H1 (cell line): ENCODE data around the gene DOP1A. TPM values are rescaled to one million over a fixed set of nuclear protein-coding genes. Genes with fewer than 3 reads are reported as not detected.

Source experiments
- CBX8 ChIP-seq: fragments of 300-800, 300-1000 bp; sonication (generic); IDR thresholded peaks from 2 replicates; pipeline ENCODE4 v1.7.1; 2016; ENCODE audit warnings: low read depth, low read length, borderline replicate concordance
- CTBP2 ChIP-seq: IDR thresholded peaks from 2 replicates; pipeline ENCODE4 v1.7.0; 2011; ENCODE audit warnings: borderline replicate concordance, mild to moderate bottlenecking, moderate library complexity, mixed read lengths, low read length; ENCODE audit not compliant: insufficient read depth, insufficient read length
- KDM1A ChIP-seq: fragments of 200-600, 300-600 bp; sonication (generic); IDR thresholded peaks from 2 replicates; pipeline ENCODE4 v1.7.1; 2016; ENCODE audit warnings: mild to moderate bottlenecking, low read length, borderline replicate concordance
- KDM5A ChIP-seq: fragments of 200-600 bp; IDR thresholded peaks from 2 replicates; pipeline ENCODE4 v1.7.1; 2012; ENCODE audit warnings: mild to moderate bottlenecking, low read length, inconsistent platforms, mixed read lengths
- SRF ChIP-seq: IDR thresholded peaks from 2 replicates; pipeline ENCODE4 v1.6.1; 2011; ENCODE audit warnings: mild to moderate bottlenecking, low read depth, low read length, moderate library complexity
- ZNF274 ChIP-seq: IDR thresholded peaks from 2 replicates; pipeline ENCODE4 v1.7.0; 2012; ENCODE audit warnings: low read length, borderline replicate concordance; ENCODE audit errors: extremely low read depth
- polyA plus RNA-seq, 7 experiments: library from polyadenylated mRNA; depleted of rRNA in 3 of 7; stranded (reverse) in 5 of 7; unstranded in 2 of 7; fragments of >200 nt in 5 of 7; fragments of 200-250 nt in 2 of 7; gene quantifications; 1 replicate in 5 of 7; 2 replicates in 1 of 7; 4 replicates in 1 of 7; pipeline versions ENCODE4 v1.2.1 to v1.2.3, GENCODE V29; 2011 to 2013; ENCODE audit warnings: missing spikeins in 2 of 7, mixed read lengths in 2 of 7
- total RNA-seq: library from RNA; stranded (reverse); fragmentation: NEBNext Ultra II Directional; extraction: Animal tissue kit (Norgen Biotek cat#: 25700); gene quantifications from 2 replicates; pipeline ENCODE4 v1.2.1, GENCODE V29; 2021
- TF ChIP-seq, protein P1 (sequence below): fragments of 300-600 bp; sonication (generic); IDR thresholded peaks from 2 replicates; pipeline ENCODE4 v1.7.1; 2012; ENCODE audit warnings: low read length, moderate library complexity, mild to moderate bottlenecking, inconsistent platforms; ENCODE audit not compliant: insufficient replicate concordance
- TF ChIP-seq, protein P2 (sequence below): IDR thresholded peaks from 2 replicates; pipeline ENCODE4 v1.6.1; 2011; ENCODE audit warnings: low read depth, mild to moderate bottlenecking, low read length; ENCODE audit not compliant: insufficient read depth

The DOP1A gene
- total and polyA plus RNA-seq, 2 of the 8 experiments (the other 6 are each of a cell fraction or from before 2014, with no cell fraction given), result 7.5 to 14.7 TPM

DNA sequence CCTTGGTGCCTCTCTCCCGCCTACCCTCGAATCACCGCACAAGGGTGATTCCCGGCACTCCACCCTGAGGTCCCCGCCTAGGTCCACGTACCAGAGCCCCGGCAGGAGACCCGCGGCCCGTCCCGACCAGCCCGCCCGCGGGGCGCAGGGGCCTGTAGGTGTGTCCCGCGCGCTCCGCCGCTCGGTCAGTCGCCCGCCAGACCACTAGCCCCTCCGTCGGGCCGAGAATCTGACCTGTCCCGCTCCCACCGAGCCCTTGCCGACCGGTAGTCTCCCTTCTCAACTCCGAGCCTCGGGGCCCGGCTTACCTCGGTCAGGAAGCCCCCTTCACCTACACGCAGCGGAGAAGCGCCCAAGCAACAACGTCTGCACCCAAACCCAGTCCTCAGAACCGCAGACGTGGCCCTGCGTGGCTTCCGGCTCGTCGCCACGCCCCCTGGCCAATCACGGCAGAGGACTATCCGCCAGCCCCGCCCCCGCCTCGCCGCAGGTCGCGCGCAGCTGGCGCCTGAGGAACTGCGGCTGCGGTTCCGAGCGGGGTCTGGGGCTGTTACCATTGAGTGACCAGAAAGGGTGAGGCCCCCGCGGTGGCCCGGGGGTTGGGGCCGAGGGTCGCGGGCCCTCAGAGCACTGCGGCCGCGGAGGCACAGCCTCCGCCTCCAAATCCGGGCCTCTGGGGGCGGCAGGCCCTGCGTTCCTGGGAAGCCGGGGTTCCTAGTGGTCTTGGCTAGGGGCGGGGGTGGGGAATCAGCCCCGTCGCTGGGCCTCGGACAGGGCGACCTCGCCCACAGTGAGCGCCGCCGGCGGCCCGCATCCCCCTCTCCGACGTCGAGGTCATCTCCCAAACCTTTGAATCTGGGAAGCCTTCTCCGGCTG lies 125.6 kb downstream of the DOP1A start, which contains the start of the genes PGM3 and RWDD2A (continued):
- TF ChIP-seq, protein P1, sequence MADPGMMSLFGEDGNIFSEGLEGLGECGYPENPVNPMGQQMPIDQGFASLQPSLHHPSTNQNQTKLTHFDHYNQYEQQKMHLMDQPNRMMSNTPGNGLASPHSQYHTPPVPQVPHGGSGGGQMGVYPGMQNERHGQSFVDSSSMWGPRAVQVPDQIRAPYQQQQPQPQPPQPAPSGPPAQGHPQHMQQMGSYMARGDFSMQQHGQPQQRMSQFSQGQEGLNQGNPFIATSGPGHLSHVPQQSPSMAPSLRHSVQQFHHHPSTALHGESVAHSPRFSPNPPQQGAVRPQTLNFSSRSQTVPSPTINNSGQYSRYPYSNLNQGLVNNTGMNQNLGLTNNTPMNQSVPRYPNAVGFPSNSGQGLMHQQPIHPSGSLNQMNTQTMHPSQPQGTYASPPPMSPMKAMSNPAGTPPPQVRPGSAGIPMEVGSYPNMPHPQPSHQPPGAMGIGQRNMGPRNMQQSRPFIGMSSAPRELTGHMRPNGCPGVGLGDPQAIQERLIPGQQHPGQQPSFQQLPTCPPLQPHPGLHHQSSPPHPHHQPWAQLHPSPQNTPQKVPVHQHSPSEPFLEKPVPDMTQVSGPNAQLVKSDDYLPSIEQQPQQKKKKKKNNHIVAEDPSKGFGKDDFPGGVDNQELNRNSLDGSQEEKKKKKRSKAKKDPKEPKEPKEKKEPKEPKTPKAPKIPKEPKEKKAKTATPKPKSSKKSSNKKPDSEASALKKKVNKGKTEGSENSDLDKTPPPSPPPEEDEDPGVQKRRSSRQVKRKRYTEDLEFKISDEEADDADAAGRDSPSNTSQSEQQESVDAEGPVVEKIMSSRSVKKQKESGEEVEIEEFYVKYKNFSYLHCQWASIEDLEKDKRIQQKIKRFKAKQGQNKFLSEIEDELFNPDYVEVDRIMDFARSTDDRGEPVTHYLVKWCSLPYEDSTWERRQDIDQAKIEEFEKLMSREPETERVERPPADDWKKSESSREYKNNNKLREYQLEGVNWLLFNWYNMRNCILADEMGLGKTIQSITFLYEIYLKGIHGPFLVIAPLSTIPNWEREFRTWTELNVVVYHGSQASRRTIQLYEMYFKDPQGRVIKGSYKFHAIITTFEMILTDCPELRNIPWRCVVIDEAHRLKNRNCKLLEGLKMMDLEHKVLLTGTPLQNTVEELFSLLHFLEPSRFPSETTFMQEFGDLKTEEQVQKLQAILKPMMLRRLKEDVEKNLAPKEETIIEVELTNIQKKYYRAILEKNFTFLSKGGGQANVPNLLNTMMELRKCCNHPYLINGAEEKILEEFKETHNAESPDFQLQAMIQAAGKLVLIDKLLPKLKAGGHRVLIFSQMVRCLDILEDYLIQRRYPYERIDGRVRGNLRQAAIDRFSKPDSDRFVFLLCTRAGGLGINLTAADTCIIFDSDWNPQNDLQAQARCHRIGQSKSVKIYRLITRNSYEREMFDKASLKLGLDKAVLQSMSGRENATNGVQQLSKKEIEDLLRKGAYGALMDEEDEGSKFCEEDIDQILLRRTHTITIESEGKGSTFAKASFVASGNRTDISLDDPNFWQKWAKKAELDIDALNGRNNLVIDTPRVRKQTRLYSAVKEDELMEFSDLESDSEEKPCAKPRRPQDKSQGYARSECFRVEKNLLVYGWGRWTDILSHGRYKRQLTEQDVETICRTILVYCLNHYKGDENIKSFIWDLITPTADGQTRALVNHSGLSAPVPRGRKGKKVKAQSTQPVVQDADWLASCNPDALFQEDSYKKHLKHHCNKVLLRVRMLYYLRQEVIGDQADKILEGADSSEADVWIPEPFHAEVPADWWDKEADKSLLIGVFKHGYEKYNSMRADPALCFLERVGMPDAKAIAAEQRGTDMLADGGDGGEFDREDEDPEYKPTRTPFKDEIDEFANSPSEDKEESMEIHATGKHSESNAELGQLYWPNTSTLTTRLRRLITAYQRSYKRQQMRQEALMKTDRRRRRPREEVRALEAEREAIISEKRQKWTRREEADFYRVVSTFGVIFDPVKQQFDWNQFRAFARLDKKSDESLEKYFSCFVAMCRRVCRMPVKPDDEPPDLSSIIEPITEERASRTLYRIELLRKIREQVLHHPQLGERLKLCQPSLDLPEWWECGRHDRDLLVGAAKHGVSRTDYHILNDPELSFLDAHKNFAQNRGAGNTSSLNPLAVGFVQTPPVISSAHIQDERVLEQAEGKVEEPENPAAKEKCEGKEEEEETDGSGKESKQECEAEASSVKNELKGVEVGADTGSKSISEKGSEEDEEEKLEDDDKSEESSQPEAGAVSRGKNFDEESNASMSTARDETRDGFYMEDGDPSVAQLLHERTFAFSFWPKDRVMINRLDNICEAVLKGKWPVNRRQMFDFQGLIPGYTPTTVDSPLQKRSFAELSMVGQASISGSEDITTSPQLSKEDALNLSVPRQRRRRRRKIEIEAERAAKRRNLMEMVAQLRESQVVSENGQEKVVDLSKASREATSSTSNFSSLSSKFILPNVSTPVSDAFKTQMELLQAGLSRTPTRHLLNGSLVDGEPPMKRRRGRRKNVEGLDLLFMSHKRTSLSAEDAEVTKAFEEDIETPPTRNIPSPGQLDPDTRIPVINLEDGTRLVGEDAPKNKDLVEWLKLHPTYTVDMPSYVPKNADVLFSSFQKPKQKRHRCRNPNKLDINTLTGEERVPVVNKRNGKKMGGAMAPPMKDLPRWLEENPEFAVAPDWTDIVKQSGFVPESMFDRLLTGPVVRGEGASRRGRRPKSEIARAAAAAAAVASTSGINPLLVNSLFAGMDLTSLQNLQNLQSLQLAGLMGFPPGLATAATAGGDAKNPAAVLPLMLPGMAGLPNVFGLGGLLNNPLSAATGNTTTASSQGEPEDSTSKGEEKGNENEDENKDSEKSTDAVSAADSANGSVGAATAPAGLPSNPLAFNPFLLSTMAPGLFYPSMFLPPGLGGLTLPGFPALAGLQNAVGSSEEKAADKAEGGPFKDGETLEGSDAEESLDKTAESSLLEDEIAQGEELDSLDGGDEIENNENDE, result no peak
- TF ChIP-seq KDM1A, result no peak
- TF ChIP-seq ZNF274, result no peak
- TF ChIP-seq, protein P2, sequence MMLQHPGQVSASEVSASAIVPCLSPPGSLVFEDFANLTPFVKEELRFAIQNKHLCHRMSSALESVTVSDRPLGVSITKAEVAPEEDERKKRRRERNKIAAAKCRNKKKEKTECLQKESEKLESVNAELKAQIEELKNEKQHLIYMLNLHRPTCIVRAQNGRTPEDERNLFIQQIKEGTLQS, result no peak
- no peak for TF ChIP-seq CTBP2
- TF ChIP-seq KDM5A, result no peak
- no peak for TF ChIP-seq SRF
- no peak for TF ChIP-seq CBX8
